Common myeloid progenitor, CD34-positive (primary cell): ENCODE data around the gene ATP9B.
"Not testable (repeated sequence)": the region's sequence is repeated elsewhere in the genome, so short reads cannot be mapped to it uniquely, and the experiment has no call there.

Experiments used
- CTCF ChIA-PET: fragments of 350-600 bp; sonication (Branson Sonifier 250); formaldehyde crosslinking; loops from one replicate; lab custom pipeline; 2021; ENCODE audit warnings: antibody characterized with exemption; lab: Charles Lee
- POLR2A ChIA-PET: fragments of 350-600 bp; sonication (Branson Sonifier 250); formaldehyde crosslinking; loops from one replicate; lab custom pipeline; 2021; ENCODE audit warnings: antibody characterized with exemption; lab: Charles Lee
- DNase-seq, 3 donors: peaks; one replicate each; pipeline versions ENCODE4 v3.0.0 to v3.0.0-alpha.2; 2013
- H3K27ac ChIP-seq, 2 experiments: 1 replicate in 1 of 2; 2 replicates in 1 of 2; pipeline ENCODE4 v1.7.0; 2013; ENCODE audit warnings: inconsistent platforms in 2 of 2, low read length in 2 of 2, mild to moderate bottlenecking in 2 of 2, low read depth in 1 of 2, moderate library complexity in 1 of 2; ENCODE audit not compliant: severe bottlenecking in 2 of 2, insufficient read depth in 1 of 2, poor library complexity in 1 of 2
- H3K27me3 ChIP-seq, 5 experiments: replicated peaks in 2 of 5; 1 replicate in 3 of 5; 2 replicates in 2 of 5; pipeline versions ENCODE4 v1.6.1 to v1.7.0; 2013; ENCODE audit warnings: low read length in 4 of 5, mild to moderate bottlenecking in 2 of 5, moderate library complexity in 2 of 5, inconsistent platforms in 1 of 5; ENCODE audit not compliant: insufficient read depth in 5 of 5, control insufficient read depth in 4 of 5
- H3K36me3 ChIP-seq, 4 experiments: 1 replicate in 2 of 4; 2 replicates in 2 of 4; pipeline versions ENCODE4 v1.6.1 to v1.7.0; 2013; ENCODE audit warnings: low read length in 3 of 4, control low read depth in 1 of 4, mild to moderate bottlenecking in 1 of 4; ENCODE audit not compliant: control insufficient read depth in 4 of 4, insufficient read depth in 4 of 4
- H3K4me1 ChIP-seq, 4 experiments: 1 replicate in 3 of 4; 2 replicates in 1 of 4; pipeline versions ENCODE4 v1.6.1 to v1.7.1; 2013; ENCODE audit warnings: low read length in 3 of 4, mild to moderate bottlenecking in 3 of 4, control low read depth in 1 of 4, inconsistent platforms in 1 of 4, moderate library complexity in 1 of 4; ENCODE audit not compliant: control insufficient read depth in 4 of 4, insufficient read depth in 4 of 4; ENCODE audit errors: control extremely low read depth in 1 of 4
- H3K4me3 ChIP-seq, 7 experiments: 1 replicate in 4 of 7; 2 replicates in 3 of 7; pipeline versions ENCODE4 v1.5.1 to v1.7.0; 2013; ENCODE audit warnings: mild to moderate bottlenecking in 7 of 7, low read length in 6 of 7, moderate library complexity in 6 of 7, inconsistent platforms in 2 of 7, low read depth in 2 of 7, control low read depth in 1 of 7; ENCODE audit not compliant: insufficient read depth in 4 of 7, control insufficient read depth in 1 of 7; ENCODE audit errors: extremely low read depth in 1 of 7
- H3K9me3 ChIP-seq, 5 experiments: 1 replicate in 4 of 5; 2 replicates in 1 of 5; pipeline versions ENCODE4 v1.6.1 to v1.7.1; 2013; ENCODE audit warnings: low read length in 4 of 5, mild to moderate bottlenecking in 2 of 5, inconsistent platforms in 1 of 5, low read depth in 1 of 5, moderate library complexity in 1 of 5; ENCODE audit not compliant: control insufficient read depth in 4 of 5, insufficient read depth in 2 of 5; ENCODE audit errors: control extremely low read depth in 1 of 5
- WGBS: methylation state at CpG from one replicate; pipeline ENCODE4 v1.1.5; 2013; ENCODE audit not compliant: insufficient coverage; 5-methylcytosine and 5-hydroxymethylcytosine counted together

The ATP9B gene

DNA sequence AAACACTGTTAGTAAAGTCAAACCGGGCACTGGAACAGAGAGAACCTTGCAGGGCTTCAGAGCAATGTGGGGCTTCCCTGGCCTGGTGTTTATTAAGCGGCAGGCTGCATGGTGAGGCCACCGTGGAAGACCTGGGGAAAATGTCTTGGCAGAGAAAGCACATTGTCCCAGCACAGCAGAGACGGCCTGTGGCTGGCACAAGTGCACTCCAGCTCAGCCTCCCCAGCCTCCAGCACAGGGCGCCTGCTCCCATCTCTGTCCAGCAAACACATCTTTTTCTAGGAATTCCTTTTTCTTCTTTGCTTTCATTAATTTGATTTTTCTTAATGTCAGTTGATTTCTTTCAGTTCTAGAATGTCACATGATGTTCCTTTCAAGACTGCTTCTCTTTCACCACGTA lies 188.3 kb downstream of the ATP9B start:
- no peaks in the 10 kb centered on the region for H3K27me3 ChIP-seq
- WGBS: 94% methylated on average over 3 of the region's 6 CpGs

DNA sequence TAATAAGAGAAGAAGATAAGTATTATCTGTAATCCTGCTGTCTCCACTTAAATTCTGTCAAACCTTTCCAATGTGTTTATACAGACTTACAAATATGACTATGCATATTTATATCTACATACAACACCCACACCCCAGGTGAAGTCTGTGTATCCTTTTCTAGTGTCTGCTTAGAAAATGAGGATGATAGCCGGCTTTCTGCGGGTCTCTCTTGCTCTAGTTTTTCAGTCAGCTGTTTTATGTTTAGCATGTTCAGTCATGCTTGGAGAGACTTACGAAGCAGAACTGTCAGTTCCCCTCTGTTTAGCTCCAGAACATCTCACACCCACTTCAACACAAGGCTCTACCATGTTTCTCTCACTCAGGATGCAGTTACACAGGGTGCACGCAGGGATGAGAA lies 189.3 kb downstream of the ATP9B start:
- Histone ChIP-seq H3K4me1 (peaks cover 5 to 32% (median 12%) of the 10 kb centered on the region in 4 experiments), H3K4me3 (no peak overlapping the region), H3K27me3 (no peaks in the 10 kb centered on the region), H3K36me3 (peaks cover 2 to 11% (median 6%) of the 10 kb centered on the region in 4 experiments), H3K27ac (no peak overlapping the region), H3K9me3 (no peaks in the 10 kb centered on the region)
- ChIA-PET CTCF (no interaction called here), POLR2A (no interaction called here)
- DNase-seq: peak in 2 of 3 donors; percentile 11 to 50
- WGBS: 100% methylated on average over 1 of the region's 4 CpGs

More for the DNA sequence above, 188.3 kb downstream of the ATP9B start:
- POLR2A ChIA-PET: no interaction called here
- DNase-seq: no peak
- CTCF ChIA-PET: interaction anchor here (1.1 kb wide), 1 partner anchor 9 kb away, joined by 4 read pairs; no protein-coding TSS in a partner anchor
- H3K9me3 ChIP-seq: no peaks in the 10 kb centered on the region
- no peak overlapping the region for H3K4me3 ChIP-seq
- H3K27ac ChIP-seq: no peak overlapping the region
- peaks cover 5 to 32% (median 12%) of the 10 kb centered on the region in 4 experiments for H3K4me1 ChIP-seq
- peaks cover 2 to 11% (median 6%) of the 10 kb centered on the region in 4 experiments for H3K36me3 ChIP-seq

DNA sequence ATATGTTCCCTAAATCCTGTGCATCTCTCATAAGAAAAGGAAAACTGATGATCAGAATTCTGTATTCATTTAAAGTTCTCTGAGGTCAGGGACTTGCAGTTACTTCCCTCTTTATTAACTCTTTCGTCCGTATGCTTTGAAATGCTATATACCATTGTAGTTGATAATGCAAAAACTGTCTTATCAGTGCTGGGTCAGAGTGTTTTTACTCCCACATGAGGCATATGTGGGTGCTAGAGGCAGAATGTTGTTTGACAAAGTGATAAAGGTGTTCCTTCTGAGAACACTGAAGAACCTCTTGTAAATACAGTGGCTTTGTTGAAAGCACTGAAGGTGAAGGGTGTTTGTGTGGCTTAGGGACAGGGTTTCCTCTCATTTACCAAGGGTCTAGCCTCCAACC lies 190.0 kb downstream of the ATP9B start:
- Histone ChIP-seq H3K4me3 (no peak overlapping the region), H3K4me1 (peaks cover 5 to 32% (median 12%) of the 10 kb centered on the region in 4 experiments), H3K27ac (no peak overlapping the region), H3K36me3 (peaks cover 0 to 9% (median 5%) of the 10 kb centered on the region in 4 experiments), H3K27me3 (no peaks in the 10 kb centered on the region), H3K9me3 (no peaks in the 10 kb centered on the region)
- 70% methylated on average over 2 of the region's 2 CpGs for WGBS
- ChIA-PET CTCF (no interaction called here), POLR2A (no interaction called here)
- DNase-seq: peak; percentile 10 to 62 (median 15)

DNA sequence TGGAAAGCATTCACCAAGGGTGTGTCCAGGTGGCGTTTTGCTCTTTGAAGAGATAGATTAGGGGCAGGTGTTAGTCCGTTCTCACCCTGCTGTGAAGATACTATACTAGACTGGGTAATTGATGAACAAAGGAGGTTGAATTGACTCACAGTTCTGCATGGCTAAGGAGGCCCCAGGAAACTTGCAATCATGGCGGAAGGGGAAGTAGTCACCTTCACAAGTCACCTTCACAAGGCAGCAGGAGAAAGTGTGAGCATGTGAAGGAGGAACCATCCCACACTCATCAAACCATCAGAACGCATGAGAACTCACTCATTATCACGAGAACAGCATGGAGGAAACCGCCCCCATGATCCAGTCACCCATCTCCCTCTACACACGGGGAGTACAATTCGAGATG lies 190.8 kb downstream of the ATP9B start:
- H3K27me3 ChIP-seq: no peaks in the 10 kb centered on the region
- POLR2A ChIA-PET: no interaction called here
- H3K9me3 ChIP-seq: peaks cover 0 to 3% (median 0%) of the 10 kb centered on the region in 5 experiments
- CTCF ChIA-PET: interaction anchor here (1.2 kb wide), 1 partner anchor 8 kb away, joined by 3 read pairs; no protein-coding TSS in a partner anchor
- peaks cover 0 to 3% (median 1%) of the 10 kb centered on the region in 4 experiments for H3K36me3 ChIP-seq
- WGBS: 100% methylated on average over 4 of the region's 8 CpGs
- H3K4me1 ChIP-seq: peaks cover 5 to 32% (median 12%) of the 10 kb centered on the region in 4 experiments
- DNase-seq: no peak
- no peak overlapping the region for H3K4me3 ChIP-seq
- no peak overlapping the region for H3K27ac ChIP-seq

DNA sequence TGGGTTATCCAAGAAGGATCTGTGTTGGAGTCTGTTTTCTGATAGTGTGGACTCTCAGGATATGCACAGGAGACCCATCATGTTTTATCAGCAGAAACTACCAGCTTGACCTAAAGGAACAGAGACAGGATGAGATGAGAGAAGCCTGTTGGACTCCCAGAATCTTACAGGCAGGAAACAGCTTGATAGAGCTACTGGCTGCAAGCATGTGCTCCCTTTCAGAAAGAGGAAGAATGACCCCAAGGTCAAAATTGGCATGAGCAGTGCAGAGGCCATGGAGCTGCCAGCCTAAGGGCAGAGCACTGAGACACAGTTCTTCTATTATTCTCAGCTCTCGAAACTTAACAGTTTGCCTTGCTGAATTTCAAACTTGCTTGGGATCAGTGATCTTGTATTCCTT lies 191.3 kb downstream of the ATP9B start:
- Histone ChIP-seq H3K27me3 (no peaks in the 10 kb centered on the region), H3K27ac (no peak overlapping the region), H3K4me3 (no peak overlapping the region), H3K4me1 (peaks cover 5 to 32% (median 12%) of the 10 kb centered on the region in 4 experiments), H3K36me3 (no peaks in the 10 kb centered on the region), H3K9me3 (peaks cover 0 to 5% (median 0%) of the 10 kb centered on the region in 5 experiments)
- ChIA-PET CTCF (interaction anchor here (1.2 to 1.5 kb wide), 2 partner anchors 9 to 13 kb away, joined by 3 read pairs; no protein-coding TSS in a partner anchor), POLR2A (no interaction called here)
- WGBS: no CpG with 5 or more reads among the region's 1 CpG
- peak in 2 of 3 donors; percentile 53 to 73 for DNase-seq

DNA sequence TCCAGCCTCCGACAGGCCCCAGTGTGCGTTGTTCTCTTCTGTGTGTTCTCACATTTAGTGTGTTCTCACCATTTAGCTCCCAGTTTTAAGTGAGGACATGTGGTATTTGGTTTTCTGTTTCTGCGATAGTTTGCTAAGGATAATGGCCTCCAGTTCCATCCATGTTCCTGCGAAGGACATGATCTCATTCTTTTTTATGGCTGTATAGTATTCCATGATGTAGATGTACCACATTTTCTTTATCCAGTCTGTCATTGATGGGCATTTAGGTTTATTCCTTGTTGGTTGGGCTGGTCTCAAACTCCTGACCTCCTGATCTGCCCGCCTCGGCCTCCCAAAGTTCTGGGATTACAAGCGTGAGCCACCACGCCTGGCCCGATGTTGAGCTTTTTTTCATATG lies 195.9 kb downstream of the ATP9B start:
- H3K27ac ChIP-seq, POLR2A ChIA-PET, CTCF ChIA-PET, H3K36me3 ChIP-seq, DNase-seq, H3K27me3 ChIP-seq, H3K4me3 ChIP-seq, H3K9me3 ChIP-seq: not testable (repeated sequence)
- peaks cover 5 to 16% (median 7%) of the 10 kb centered on the region in 4 experiments for H3K4me1 ChIP-seq
- 100% methylated on average over 1 of the region's 9 CpGs for WGBS

DNA sequence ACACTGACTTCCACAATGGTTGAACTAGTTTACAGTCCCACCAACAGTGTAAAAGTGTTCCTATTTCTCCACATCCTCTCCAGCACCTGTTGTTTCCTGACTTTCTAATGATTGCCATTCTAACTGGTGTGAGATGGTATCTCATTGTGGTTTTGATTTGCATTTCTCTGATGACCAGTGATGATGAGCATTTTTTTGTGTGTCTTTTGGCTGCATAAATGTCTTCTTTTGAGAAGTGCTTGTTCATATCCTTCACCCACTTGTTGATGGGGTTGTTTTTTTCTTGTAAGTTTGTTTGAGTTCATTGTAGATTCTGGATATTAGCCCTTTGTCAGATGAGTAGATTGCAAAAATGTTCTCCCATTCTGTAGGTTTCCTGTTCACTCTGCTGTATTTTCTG lies 202.6 kb downstream of the ATP9B start:
- H3K27me3 ChIP-seq, H3K9me3 ChIP-seq, H3K4me3 ChIP-seq, POLR2A ChIA-PET, H3K27ac ChIP-seq, DNase-seq, CTCF ChIA-PET: not testable (repeated sequence)
- H3K36me3 ChIP-seq: peaks cover 2 to 22% (median 10%) of the 10 kb centered on the region in 4 experiments
- H3K4me1 ChIP-seq: peaks cover 0 to 15% (median 5%) of the 10 kb centered on the region in 4 experiments
